Esophagus muscularis mucosa (tissue), 4 donors: ENCODE measurements around the gene INPP5F.

Experiments
- CTCF ChIP-seq, 3 experiments: fragments of 200-600 bp in 2 of 3; fragments of 450-650 bp in 1 of 3; sonication (generic) in 2 of 3; IDR thresholded peaks; one replicate each; pipeline ENCODE4 v1.5.1; 2017 to 2019; ENCODE audit warnings: antibody characterized with exemption in 3 of 3, mild to moderate bottlenecking in 2 of 3, moderate library complexity in 1 of 3
- EP300 ChIP-seq: sonication (generic); formaldehyde crosslinking; IDR thresholded peaks from one replicate; pipeline ENCODE4 v1.6.1; 2017; ENCODE audit warnings: antibody characterized with exemption
- POLR2A ChIP-seq: fragments of 450-650 bp; IDR thresholded peaks from one replicate; pipeline ENCODE4 v1.6.1; 2017; ENCODE audit warnings: antibody characterized with exemption, moderate library complexity, mild to moderate bottlenecking, low read depth

- TF ChIP-seq CTCF (IDR thresholded peaks at IDR 0.05) = no peak
- TF ChIP-seq POLR2A = no peak
- TF ChIP-seq EP300 = no peak
Observed at GRCh38 chr10:119758448-119759195, 32.8 kb downstream of the INPP5F start.
